Raji (cell line): Measurements from ENCODE around the gene CACNA1G.

Experiments
- POLR2A ChIP-seq: IDR thresholded peaks from 2 replicates; pipeline ENCODE4 v1.6.1; 2011; ENCODE audit warnings: low read depth, low read length, control low read depth; ENCODE audit not compliant: insufficient read depth

Gene CACNA1G

GRCh38 chr17:50676065-50676975, 115.8 kb downstream of the CACNA1G start:
- no peak for TF ChIP-seq POLR2A
